NCI-H1048 (cell line): Measurements from ENCODE around the gene NUDT1.

ENCODE experiments used
- DNase-seq: peaks from one replicate; lab custom pipeline; 2025; lab: John Stamatoyannopoulos, UW

Gene NUDT1

DNA sequence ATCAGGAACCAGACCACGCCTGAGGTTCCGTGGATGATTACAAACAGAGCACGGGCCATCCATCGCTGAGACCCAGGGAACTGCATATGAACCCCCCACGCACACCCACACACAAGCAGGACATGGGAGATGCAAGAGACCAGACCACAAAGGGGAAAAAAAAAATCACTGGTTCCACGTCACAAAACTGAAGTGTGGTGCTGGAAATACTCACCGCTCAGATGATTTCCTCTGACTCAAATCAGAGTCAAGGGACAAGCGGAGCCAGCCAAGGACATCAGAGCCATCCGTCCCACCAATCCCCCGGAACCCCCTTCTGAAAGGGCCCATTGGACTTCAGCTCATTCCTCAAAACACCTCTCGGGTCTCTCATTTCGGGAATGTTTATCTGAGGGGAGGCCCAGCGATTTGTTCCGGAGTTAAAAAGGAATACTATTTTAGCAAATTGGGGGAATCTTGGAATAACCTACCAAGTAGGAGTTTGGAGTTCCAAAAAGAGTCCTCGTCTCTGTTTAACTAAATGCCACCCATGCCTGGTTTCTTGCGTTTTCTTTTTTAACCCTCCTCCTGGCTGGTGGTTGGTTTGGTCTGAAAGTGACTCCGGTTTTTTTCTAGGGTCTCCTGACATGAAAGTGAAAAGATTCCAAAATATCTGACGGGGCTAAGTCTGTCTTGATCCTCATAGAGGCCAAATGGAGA lies 57.3 kb downstream of the NUDT1 start:
- DNase-seq = no peak

DNA sequence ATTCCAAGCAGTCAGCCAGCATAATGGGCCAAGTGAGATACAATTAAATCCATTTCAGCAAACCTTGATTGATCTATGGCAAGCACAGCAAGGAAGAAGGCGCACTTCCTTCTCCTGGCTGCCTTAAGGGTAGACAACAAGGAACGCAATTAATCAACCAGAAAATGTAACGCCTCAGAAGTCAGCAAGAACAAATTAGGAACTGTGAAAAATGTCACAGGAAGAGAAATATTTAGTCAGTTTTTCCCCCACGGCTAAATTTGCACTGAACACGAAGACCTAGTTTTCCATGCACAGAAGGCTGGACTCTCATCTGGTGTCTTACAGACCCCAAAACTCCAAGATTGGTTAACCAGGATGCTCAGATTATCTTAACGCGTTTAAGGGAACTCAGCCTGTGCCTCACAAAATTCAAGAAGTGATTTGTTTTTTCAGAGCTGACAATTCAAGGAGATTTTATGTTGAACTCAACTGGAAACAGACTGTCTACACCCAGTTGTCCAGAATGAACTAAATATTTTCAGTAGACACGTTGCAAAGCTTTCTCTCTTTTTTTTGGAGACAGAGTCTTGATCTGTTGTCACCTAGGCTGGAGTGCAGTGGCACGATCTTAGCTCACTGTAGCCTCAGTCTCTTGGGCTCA lies 58.0 kb downstream of the NUDT1 start:
- DNase-seq = no peak
